Effector memory CD8-positive, alpha-beta T cell (primary cell): ENCODE results near the gene TCEA2.

ENCODE experiments used
- ATAC-seq: fragments of 150-1000 bp; cut with Tn5 transposase; replicated peaks from 2 replicates; pipeline ENCODE4 v1.10.0; 2021; ENCODE audit warnings: mild to moderate bottlenecking, moderate library complexity
- DNase-seq, 3 experiments: peaks; one replicate each; pipeline ENCODE4 v3.0.0; 2021
- H3K27ac Mint-ChIP-seq, 2 donors: one replicate each; pipeline ENCODE4 v1.8.0; 2022; ENCODE audit warnings: mild to moderate bottlenecking in 2 of 2, mixed read lengths in 2 of 2, moderate library complexity in 2 of 2
- H3K27me3 Mint-ChIP-seq, 2 donors: one replicate each; pipeline ENCODE4 v1.8.0; 2022; ENCODE audit warnings: mixed read lengths in 2 of 2
- H3K36me3 Mint-ChIP-seq: one replicate; pipeline ENCODE4 v1.8.0; 2022; ENCODE audit warnings: mild to moderate bottlenecking, moderate library complexity, mixed read lengths; ENCODE audit not compliant: insufficient read depth
- H3K4me1 Mint-ChIP-seq, 2 donors: one replicate each; pipeline ENCODE4 v1.8.0; 2022; ENCODE audit warnings: low read depth in 2 of 2, mixed read lengths in 2 of 2
- H3K4me3 Mint-ChIP-seq, 2 donors: one replicate each; pipeline ENCODE4 v1.8.0; 2022; ENCODE audit warnings: mild to moderate bottlenecking in 2 of 2, mixed read lengths in 2 of 2, moderate library complexity in 2 of 2
- H3K9me3 Mint-ChIP-seq, 2 donors: one replicate each; pipeline ENCODE4 v1.8.0; 2022; ENCODE audit warnings: mixed read lengths in 2 of 2

Gene TCEA2

GRCh38 chr20:64049060-64049877 lies 13.7 kb upstream of the TCEA2 start, which contains the start of gene SOX18:
Gene SOX18 (minus strand): TSS chr20:64049639. CDS start chr20:64049516, 123 bp downstream.
- ATAC-seq (peak; percentile 69), DNase-seq (no peak)
- no peaks in the 10 kb centered on the region for H3K9me3 Mint-ChIP-seq
- H3K27ac Mint-ChIP-seq: no peak within 1 kb of the TSS
- H3K4me1 Mint-ChIP-seq: peaks cover 9 to 17% of the 10 kb centered on the region in 2 donors
- H3K4me3 Mint-ChIP-seq: peak within 1 kb of the TSS; percentile 37 to 64
- peaks cover 5% of the 10 kb centered on the region for H3K36me3 Mint-ChIP-seq
- peaks cover 46 to 79% of the 10 kb centered on the region in 2 donors for H3K27me3 Mint-ChIP-seq

GRCh38 chr20:64049878-64050260 lies 13.1 kb upstream of the TCEA2 start:
- no peaks in the 10 kb centered on the region for H3K9me3 Mint-ChIP-seq
- peak overlapping the region in 1 of 2 donors; percentile 59 for H3K4me3 Mint-ChIP-seq
- peaks cover 46 to 75% of the 10 kb centered on the region in 2 donors for H3K27me3 Mint-ChIP-seq
- peaks cover 5 to 13% of the 10 kb centered on the region in 2 donors for H3K4me1 Mint-ChIP-seq
- no peak for ATAC-seq
- peaks cover 5% of the 10 kb centered on the region for H3K36me3 Mint-ChIP-seq
- no peak for DNase-seq
- no peak overlapping the region for H3K27ac Mint-ChIP-seq

- Mint-ChIP-seq H3K4me1 (peaks cover 5 to 14% of the 10 kb centered on the region in 2 donors), H3K27me3 (peaks cover 46 to 75% of the 10 kb centered on the region in 2 donors), H3K27ac (no peak overlapping the region), H3K4me3 (peak overlapping the region; percentile 10 to 23), H3K9me3 (no peaks in the 10 kb centered on the region), H3K36me3 (peaks cover 5% of the 10 kb centered on the region)
- ATAC-seq (no peak), DNase-seq (no peak)
These were observed 12.6 kb upstream of the TCEA2 start for GRCh38 chr20:64050261-64051032.

- Mint-ChIP-seq H3K27ac (no peak overlapping the region), H3K36me3 (peaks cover 5% of the 10 kb centered on the region), H3K9me3 (no peaks in the 10 kb centered on the region), H3K27me3 (peaks cover 42 to 71% of the 10 kb centered on the region in 2 donors), H3K4me3 (no peak overlapping the region), H3K4me1 (peaks cover under 1 to 12% of the 10 kb centered on the region in 2 donors)
- DNase-seq: no peak
- no peak for ATAC-seq
These were observed 12.0 kb upstream of the TCEA2 start for GRCh38 chr20:64051033-64051452.

GRCh38 chr20:64051561-64052325 lies 11.3 kb upstream of the TCEA2 start:
- peaks cover 2% of the 10 kb centered on the region for H3K36me3 Mint-ChIP-seq
- H3K9me3 Mint-ChIP-seq: no peaks in the 10 kb centered on the region
- peaks cover 35 to 64% of the 10 kb centered on the region in 2 donors for H3K27me3 Mint-ChIP-seq
- no peak for ATAC-seq
- no peak for DNase-seq
- H3K4me3 Mint-ChIP-seq: no peak overlapping the region
- H3K4me1 Mint-ChIP-seq: peaks cover 0 to 10% of the 10 kb centered on the region in 2 donors
- no peak overlapping the region for H3K27ac Mint-ChIP-seq

- DNase-seq: no peak
- Mint-ChIP-seq H3K27ac (no peak overlapping the region), H3K36me3 (no peaks in the 10 kb centered on the region), H3K4me1 (peaks cover 0 to 10% of the 10 kb centered on the region in 2 donors), H3K4me3 (no peak overlapping the region), H3K9me3 (no peaks in the 10 kb centered on the region), H3K27me3 (peaks cover 29 to 58% of the 10 kb centered on the region in 2 donors)
- no peak for ATAC-seq
These were observed 10.7 kb upstream of the TCEA2 start for GRCh38 chr20:64052326-64052722.

- no peak overlapping the region for H3K4me3 Mint-ChIP-seq
- H3K27ac Mint-ChIP-seq: no peak overlapping the region
- ATAC-seq: no peak
- H3K4me1 Mint-ChIP-seq: peaks cover 2 to 13% of the 10 kb centered on the region in 2 donors
- peaks cover 27 to 52% of the 10 kb centered on the region in 2 donors for H3K27me3 Mint-ChIP-seq
- no peak for DNase-seq
- H3K9me3 Mint-ChIP-seq: no peaks in the 10 kb centered on the region
- H3K36me3 Mint-ChIP-seq: no peaks in the 10 kb centered on the region
These were observed 9.8 kb upstream of the TCEA2 start for GRCh38 chr20:64052987-64053840.

- H3K27ac Mint-ChIP-seq: no peak overlapping the region
- H3K4me1 Mint-ChIP-seq: peaks cover 5 to 16% of the 10 kb centered on the region in 2 donors
- no peaks in the 10 kb centered on the region for H3K36me3 Mint-ChIP-seq
- H3K9me3 Mint-ChIP-seq: no peaks in the 10 kb centered on the region
- no peak overlapping the region for H3K4me3 Mint-ChIP-seq
- H3K27me3 Mint-ChIP-seq: peaks cover 27 to 52% of the 10 kb centered on the region in 2 donors
- ATAC-seq: no peak
- DNase-seq: no peak
These were observed 8.9 kb upstream of the TCEA2 start for GRCh38 chr20:64053841-64054661.

GRCh38 chr20:64055396-64055892 lies 7.6 kb upstream of the TCEA2 start:
- Mint-ChIP-seq H3K4me1 (peaks cover 10 to 18% of the 10 kb centered on the region in 2 donors), H3K27ac (no peak overlapping the region), H3K36me3 (peaks cover 4% of the 10 kb centered on the region), H3K4me3 (no peak overlapping the region), H3K27me3 (peaks cover 27 to 46% of the 10 kb centered on the region in 2 donors), H3K9me3 (no peaks in the 10 kb centered on the region)
- ATAC-seq (no peak), DNase-seq (no peak)

- no peak for DNase-seq
- Mint-ChIP-seq H3K36me3 (peaks cover 4% of the 10 kb centered on the region), H3K9me3 (no peaks in the 10 kb centered on the region), H3K4me1 (peaks cover 10 to 18% of the 10 kb centered on the region in 2 donors), H3K27me3 (peaks cover 22 to 40% of the 10 kb centered on the region in 2 donors), H3K4me3 (no peak overlapping the region), H3K27ac (no peak overlapping the region)
- no peak for ATAC-seq
These were observed 6.9 kb upstream of the TCEA2 start for GRCh38 chr20:64055893-64056638.

GRCh38 chr20:64056639-64056888 lies 6.4 kb upstream of the TCEA2 start:
- Mint-ChIP-seq H3K27me3 (peaks cover 17 to 35% of the 10 kb centered on the region in 2 donors), H3K4me3 (no peak overlapping the region), H3K27ac (no peak overlapping the region), H3K36me3 (peaks cover 4% of the 10 kb centered on the region), H3K4me1 (peaks cover 10 to 18% of the 10 kb centered on the region in 2 donors), H3K9me3 (no peaks in the 10 kb centered on the region)
- no peak for DNase-seq
- ATAC-seq: no peak
